HEK293 (cell line): ENCODE results near the gene ZNF184.

Experiments used
- GLI2 ChIP-seq: fragments of 450-650 bp; formaldehyde crosslinking; IDR thresholded peaks from 2 replicates; pipeline ENCODE4; 2017; ENCODE audit warnings: missing biosample characterization, missing genetic modification characterization, low read depth, borderline replicate concordance
- INSM2 ChIP-seq: fragments of 450-650 bp; formaldehyde crosslinking; IDR thresholded peaks from 2 replicates; pipeline ENCODE4 v1.5.1; 2016; ENCODE audit warnings: missing biosample characterization, missing genetic modification characterization
- KLF9 ChIP-seq: fragments of 450-650 bp; formaldehyde crosslinking; IDR thresholded peaks from 2 replicates; pipeline ENCODE4 v1.5.1; 2016; ENCODE audit warnings: missing biosample characterization, missing genetic modification characterization, low read depth
- PRDM10 ChIP-seq: fragments of 450-650 bp; formaldehyde crosslinking; IDR thresholded peaks from 2 replicates; pipeline ENCODE4 v1.5.1; 2016; ENCODE audit warnings: missing biosample characterization, missing genetic modification characterization
- SCRT1 ChIP-seq: fragments of 450-650 bp; formaldehyde crosslinking; IDR thresholded peaks from 2 replicates; pipeline ENCODE4 v1.5.1; 2016; ENCODE audit warnings: missing biosample characterization, missing genetic modification characterization, borderline replicate concordance
- TSHZ1 ChIP-seq: fragments of 450-650 bp; formaldehyde crosslinking; IDR thresholded peaks from 2 replicates; pipeline ENCODE4 v1.5.1; 2016; ENCODE audit warnings: missing biosample characterization, missing genetic modification characterization, borderline replicate concordance
- WT1 ChIP-seq: fragments of 450-650 bp; formaldehyde crosslinking; IDR thresholded peaks from 2 replicates; pipeline ENCODE4 v1.5.1; 2016; ENCODE audit warnings: missing biosample characterization, missing genetic modification characterization
- ZBTB8A ChIP-seq: fragments of 450-650 bp; formaldehyde crosslinking; IDR thresholded peaks from 2 replicates; pipeline ENCODE4 v1.5.1; 2016; ENCODE audit warnings: missing biosample characterization, missing genetic modification characterization
- ZFHX2 ChIP-seq: fragments of 450-650 bp; formaldehyde crosslinking; conservative IDR thresholded peaks from 2 replicates; pipeline ENCODE4 v1.5.1; 2016; ENCODE audit warnings: missing biosample characterization, missing genetic modification characterization
- ZFP41 ChIP-seq: fragments of 450-650 bp; formaldehyde crosslinking; IDR thresholded peaks from 2 replicates; pipeline ENCODE4 v1.5.1; 2016; ENCODE audit warnings: missing biosample characterization, missing genetic modification characterization, borderline replicate concordance
- ZNF112 ChIP-seq: fragments of 450-650 bp; formaldehyde crosslinking; IDR thresholded peaks from 2 replicates; pipeline ENCODE4 v1.5.0; 2017; ENCODE audit warnings: missing biosample characterization, missing genetic modification characterization
- ZNF157 ChIP-seq: fragments of 450-650 bp; formaldehyde crosslinking; IDR thresholded peaks from 2 replicates; pipeline ENCODE4 v1.5.1; 2016; ENCODE audit warnings: missing biosample characterization, missing genetic modification characterization
- ZNF175 ChIP-seq: fragments of 450-650 bp; formaldehyde crosslinking; IDR thresholded peaks from 2 replicates; pipeline ENCODE4 v1.5.1; 2016; ENCODE audit warnings: missing biosample characterization, missing genetic modification characterization
- ZNF239 ChIP-seq: fragments of 450-650 bp; formaldehyde crosslinking; IDR thresholded peaks from 2 replicates; pipeline ENCODE4 v1.5.1; 2016; ENCODE audit warnings: missing biosample characterization, missing genetic modification characterization
- ZNF324 ChIP-seq: fragments of 450-650 bp; formaldehyde crosslinking; IDR thresholded peaks from 2 replicates; pipeline ENCODE4 v1.5.1; 2016; ENCODE audit warnings: missing biosample characterization, missing genetic modification characterization
- ZNF335 ChIP-seq: fragments of 450-650 bp; formaldehyde crosslinking; conservative IDR thresholded peaks from 2 replicates; pipeline ENCODE4 v1.5.1; 2016; ENCODE audit warnings: missing biosample characterization, missing genetic modification characterization
- ZNF391 ChIP-seq: fragments of 450-650 bp; formaldehyde crosslinking; IDR thresholded peaks from 2 replicates; pipeline ENCODE4 v1.5.1; 2016; ENCODE audit warnings: low read depth, missing biosample characterization, missing genetic modification characterization, borderline replicate concordance
- ZNF394 ChIP-seq: fragments of 450-650 bp; formaldehyde crosslinking; IDR thresholded peaks from 2 replicates; pipeline ENCODE4 v1.5.1; 2016; ENCODE audit warnings: missing biosample characterization, missing genetic modification characterization, mild to moderate bottlenecking, moderate library complexity, borderline replicate concordance
- ZNF521 ChIP-seq: fragments of 450-650 bp; formaldehyde crosslinking; IDR thresholded peaks from 2 replicates; pipeline ENCODE4 v1.5.1; 2017; ENCODE audit warnings: missing biosample characterization, mild to moderate bottlenecking, missing genetic modification characterization
- ZNF555 ChIP-seq: fragments of 450-650 bp; formaldehyde crosslinking; conservative IDR thresholded peaks from 2 replicates; pipeline ENCODE4 v1.5.1; 2017; ENCODE audit warnings: missing biosample characterization, mild to moderate bottlenecking, missing genetic modification characterization, inconsistent platforms
- ZNF580 ChIP-seq: fragments of 450-650 bp; formaldehyde crosslinking; IDR thresholded peaks from 2 replicates; pipeline ENCODE4 v1.5.1; 2016; ENCODE audit warnings: missing biosample characterization, missing genetic modification characterization
- ZNF654 ChIP-seq: fragments of 450-650 bp; formaldehyde crosslinking; IDR thresholded peaks from 2 replicates; pipeline ENCODE4 v1.5.1; 2016; ENCODE audit warnings: low read depth, missing biosample characterization, missing genetic modification characterization
- ZNF692 ChIP-seq: fragments of 450-650 bp; formaldehyde crosslinking; IDR thresholded peaks from 2 replicates; pipeline ENCODE4 v1.5.1; 2016; ENCODE audit warnings: missing biosample characterization, missing genetic modification characterization
- ZNF792 ChIP-seq: fragments of 450-650 bp; formaldehyde crosslinking; IDR thresholded peaks from 2 replicates; pipeline ENCODE4 v1.5.1; 2016; ENCODE audit warnings: missing biosample characterization, missing genetic modification characterization

The ZNF184 gene

GRCh38 chr6:27495386-27496135 is 22.7 kb upstream of the ZNF184 start (continued):
- TF ChIP-seq ZNF175 (tag by site-specific recombination): no peak
- peak; percentile 30; the same call in 1 of the 2 replicates for TF ChIP-seq ZNF239 (tag by site-specific recombination)
- TF ChIP-seq ZBTB8A (tag by site-specific recombination): peak; percentile 83
- TF ChIP-seq ZNF157 (tag by site-specific recombination): no peak
- peak; percentile 68; the same call in 1 of the 2 replicates for TF ChIP-seq ZFP41
- TF ChIP-seq ZNF654: peak; percentile 6; the same call in 1 of the 2 replicates
- TF ChIP-seq ZFHX2 (tag by site-specific recombination): no peak
- TF ChIP-seq INSM2 (tag by site-specific recombination): peak; percentile 88
- TF ChIP-seq TSHZ1 (tag by site-specific recombination): peak; percentile 91
- peak; percentile 81 for TF ChIP-seq ZNF692
- TF ChIP-seq PRDM10 (tag by site-specific recombination): peak; percentile 68
- TF ChIP-seq ZNF391: peak; percentile 79; the same call in 1 of the 2 replicates
- TF ChIP-seq KLF9 (tag by site-specific recombination): 0 out of 2 replicates have a peak, but pooled peaks have one; percentile 27
- peak; percentile 31; the same call in 1 of the 2 replicates for TF ChIP-seq GLI2 (tag by site-specific recombination)
- peak; percentile 74 for TF ChIP-seq ZNF335 (tag by site-specific recombination)
- no peak for TF ChIP-seq SCRT1
- TF ChIP-seq ZNF792 (tag by site-specific recombination): peak; percentile 89
- TF ChIP-seq ZNF394: peak; percentile 86
- TF ChIP-seq WT1: peak; percentile 65
- peak; percentile 91 for TF ChIP-seq ZNF324 (tag by site-specific recombination)
- no peak for TF ChIP-seq ZNF555 (tag by site-specific recombination)
- peak; percentile 100 for TF ChIP-seq ZNF580 (tag by site-specific recombination)
- TF ChIP-seq ZNF112 (tag by site-specific recombination): no peak
- TF ChIP-seq ZNF521 (tag by site-specific recombination): no peak
- TF ChIP-seq, all 188 proteins: peak for 108
